GM11168 (cell line): ENCODE results near the gene SNAP47.

Experiments used
- in situ Hi-C: fragments of 300-500 bp; cut with MboI; formaldehyde crosslinking; loops from one replicate; pipeline ENCODE4 v1.12.0; 2022; ENCODE audit warnings: low sequenced_read_pairs; ENCODE audit not compliant: unreplicated experiment

The SNAP47 gene

DNA sequence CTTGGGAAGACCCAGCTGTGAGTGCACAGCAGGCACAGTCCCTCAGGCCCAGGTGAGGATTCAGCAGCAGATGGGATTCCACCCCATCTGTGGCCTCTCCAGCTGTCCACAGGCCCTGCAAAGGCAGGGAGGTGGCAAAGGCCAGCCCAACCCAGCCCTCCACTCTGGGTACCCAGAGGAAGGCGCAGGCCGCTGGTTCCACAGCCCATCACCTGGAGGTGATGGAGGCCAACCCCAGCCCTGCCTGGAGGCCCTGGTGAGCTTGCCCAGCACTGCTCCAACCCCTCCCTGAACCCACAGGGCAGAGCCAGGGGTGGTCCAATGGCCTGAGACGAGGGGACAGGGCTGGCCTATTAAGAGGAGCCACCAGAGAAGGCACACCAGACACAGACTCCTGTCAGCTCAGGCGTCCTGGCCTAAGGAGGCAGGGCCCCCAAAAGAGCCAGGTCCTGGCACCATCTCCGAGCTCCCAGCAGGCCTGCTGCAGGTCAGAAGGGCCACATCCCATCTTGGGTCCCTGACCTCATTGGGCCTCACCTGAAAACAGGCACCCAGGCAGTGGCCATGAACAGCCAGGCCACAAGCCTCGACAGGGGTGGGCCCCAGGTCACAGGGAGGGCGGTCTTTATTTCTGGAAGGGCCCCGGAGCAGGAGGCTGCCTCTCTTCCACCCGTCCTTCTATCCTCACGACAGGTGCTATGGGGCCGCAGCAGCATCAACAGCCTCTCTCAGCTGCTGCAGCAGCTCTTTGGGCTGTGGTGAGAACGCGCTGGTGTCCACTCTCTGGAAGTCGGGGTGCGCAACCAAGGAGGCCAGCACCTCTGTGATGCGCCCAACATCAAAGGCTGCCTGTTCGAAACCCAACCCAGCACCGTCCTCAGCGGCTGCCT is 3.3 kb upstream of the SNAP47 start:
- in situ Hi-C loops: no loop called here

DNA sequence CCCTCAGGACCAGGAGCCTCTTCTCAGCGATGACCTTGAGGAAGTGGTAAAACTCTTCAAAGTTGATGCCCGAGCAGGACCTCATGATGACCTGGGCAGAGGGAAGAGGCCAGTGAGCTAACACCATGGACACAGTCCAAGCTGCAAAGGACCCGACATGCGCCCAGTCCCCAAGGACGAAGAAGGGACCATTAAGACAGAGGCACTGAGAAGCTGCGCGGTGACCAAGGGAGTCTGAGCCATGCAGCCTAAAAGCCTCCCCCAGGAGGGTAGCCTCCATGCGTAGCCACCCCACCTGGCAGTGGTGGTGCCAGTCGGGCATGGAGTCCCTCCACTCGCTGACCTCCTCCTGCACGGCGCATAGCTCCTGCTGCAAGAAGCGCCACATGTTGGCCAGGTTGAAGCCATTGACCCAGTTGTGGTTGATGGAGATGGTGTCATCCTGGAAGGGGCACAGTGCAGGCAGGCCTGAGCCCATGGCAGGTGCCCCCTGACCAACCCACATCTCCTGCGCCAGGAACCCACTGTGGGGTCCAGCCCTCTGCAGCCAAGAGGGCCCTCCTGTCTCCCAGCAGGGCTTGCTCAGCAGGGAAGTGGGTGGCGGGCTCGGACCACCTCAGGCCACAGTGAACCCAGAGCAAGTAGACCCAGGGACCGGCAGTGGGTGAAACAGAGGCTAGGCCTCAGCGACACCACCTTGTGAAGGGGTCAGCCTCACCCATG is 2.5 kb upstream of the SNAP47 start:
- in situ Hi-C loops: no loop called here

DNA sequence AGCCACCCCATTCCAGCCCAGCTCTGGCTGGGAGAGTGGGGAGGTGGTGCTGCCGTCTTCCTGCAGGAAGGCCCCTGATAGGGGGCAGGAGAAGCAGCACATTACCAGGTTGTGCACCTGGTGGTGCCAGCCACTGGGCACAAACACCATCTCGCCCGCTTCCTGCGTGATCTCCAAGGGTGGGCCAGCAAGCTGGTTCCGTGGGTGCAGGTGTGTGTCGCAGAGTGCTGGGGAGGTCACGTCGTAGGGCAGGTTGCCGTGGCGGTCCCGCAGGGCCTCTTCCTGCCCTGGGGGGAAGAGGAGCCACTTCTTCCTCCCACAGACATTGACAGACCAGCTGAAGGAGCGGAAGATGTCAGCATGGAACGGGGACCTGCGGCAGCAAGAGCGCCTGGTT is 1.9 kb upstream of the SNAP47 start:
- in situ Hi-C loops: no loop called here

DNA sequence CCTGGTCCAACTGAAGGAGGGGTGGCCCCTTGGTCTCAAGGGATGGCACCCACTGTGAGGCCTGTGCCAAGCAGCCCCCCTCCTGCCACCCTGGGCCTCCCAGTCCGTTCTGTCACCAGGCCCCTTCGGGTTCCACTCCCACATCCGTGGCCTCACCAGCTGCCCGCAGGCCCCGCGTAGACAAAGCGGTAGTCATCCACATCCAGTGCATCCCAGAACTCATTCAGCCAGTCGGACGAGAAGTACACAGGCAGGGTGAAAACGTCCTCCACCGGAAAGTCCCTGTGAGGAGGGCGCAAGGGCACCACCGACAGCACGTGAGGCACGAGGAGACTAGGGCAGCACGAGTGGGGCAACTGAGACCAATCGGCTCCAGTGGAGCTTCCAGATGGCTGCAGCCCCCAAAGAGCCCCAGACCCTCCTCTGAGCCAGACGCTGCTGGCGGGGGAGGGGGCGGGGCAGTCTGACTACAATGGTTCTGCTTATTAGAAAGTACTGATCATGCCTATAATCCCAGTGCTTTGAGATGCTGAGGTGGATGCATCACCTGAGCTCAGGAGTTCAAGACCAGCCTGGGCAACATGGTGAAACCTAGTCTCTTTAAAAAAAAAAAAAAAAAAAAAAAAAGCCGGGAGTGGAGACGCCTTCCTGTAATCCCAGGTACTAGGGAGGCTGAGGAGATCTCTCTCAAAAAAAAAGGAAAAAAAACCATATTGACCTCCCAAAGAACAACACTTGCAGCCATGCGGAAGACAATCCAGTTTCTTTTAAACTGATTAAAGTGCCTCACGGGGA is 1.3 kb upstream of the SNAP47 start:
- in situ Hi-C loops: no loop called here

DNA sequence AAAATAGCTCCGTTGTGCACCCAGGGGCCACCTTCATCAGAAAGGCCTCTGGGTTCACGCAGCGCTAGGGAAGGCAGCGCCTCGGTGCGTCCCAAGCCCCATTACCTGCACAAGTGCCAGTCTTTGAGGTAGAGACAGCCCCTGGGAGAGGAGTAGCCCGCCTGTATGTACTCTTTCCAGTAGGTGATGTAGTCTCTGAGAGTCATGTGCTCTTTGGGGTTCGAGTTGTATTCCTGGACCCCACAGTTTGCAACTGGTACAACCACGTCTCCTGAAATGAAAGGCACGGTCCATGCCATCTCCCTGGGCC is 734 bp upstream of the SNAP47 start:
- in situ Hi-C loops: no loop called here

DNA sequence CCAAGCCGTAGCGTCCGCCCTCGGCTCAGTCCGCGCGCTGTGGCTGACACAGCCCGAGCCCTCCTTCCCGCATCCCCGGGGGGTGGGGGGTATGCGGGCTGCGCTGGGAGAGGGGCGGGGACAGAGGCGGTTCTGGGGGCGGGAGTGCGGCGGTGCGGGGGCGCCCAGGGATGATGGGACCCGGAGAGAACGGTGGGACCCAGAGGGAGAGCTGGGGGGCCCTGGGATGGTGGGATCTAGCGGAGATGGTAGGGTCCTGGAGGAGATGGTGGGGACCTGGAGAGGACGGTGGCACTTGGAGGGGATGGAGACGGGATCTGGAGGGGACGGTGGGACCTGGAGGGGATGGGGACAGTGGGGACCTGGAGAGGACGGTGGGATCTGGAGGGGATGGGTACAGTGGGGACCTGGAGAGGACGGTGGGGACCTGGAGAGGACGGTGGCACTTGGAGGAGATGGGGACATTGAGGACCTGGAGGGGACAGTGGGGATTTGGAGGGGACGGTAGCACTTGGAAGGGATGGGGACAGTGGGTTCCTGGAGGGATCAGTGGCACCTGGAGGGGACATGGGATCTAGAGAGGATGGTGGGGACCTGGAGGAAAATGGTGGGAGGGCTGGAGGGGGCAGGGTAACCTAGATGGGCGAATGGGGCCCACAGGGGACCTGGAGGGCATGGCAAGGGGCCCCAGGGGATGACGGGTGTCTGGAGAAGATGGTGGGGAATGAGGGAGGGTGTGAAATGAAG is 477 bp downstream of the SNAP47 start:
- in situ Hi-C loops: no loop called here

DNA sequence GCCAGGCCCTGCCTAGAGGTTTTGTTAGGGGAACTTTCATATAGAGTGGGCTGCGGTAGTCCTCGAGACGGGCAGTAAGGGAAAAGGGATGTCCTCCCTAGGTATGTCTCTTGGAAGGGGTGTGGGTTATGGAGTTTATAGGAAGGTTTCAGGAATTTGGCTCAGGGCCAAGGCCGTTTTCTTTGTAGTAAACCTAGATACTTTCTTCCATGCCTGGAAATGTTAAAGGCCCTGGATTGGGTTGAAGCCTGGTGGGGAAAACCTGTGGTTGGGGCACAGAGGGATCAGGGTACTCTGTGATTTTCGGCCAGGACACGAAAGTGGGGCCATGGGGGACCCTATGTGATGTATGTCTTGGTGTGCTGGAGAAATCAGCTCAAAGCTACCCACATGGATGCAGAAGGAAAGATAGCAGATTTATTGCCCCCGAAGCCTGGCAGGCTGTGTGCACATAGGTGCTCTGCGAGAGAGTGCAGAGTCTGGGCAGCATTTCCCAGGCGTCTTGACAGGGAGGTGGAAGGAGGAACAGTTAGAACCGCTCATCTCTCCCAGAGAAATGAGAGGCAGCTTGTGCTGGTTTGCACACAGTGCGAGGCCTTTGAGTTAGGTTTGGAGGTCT is 1.7 kb downstream of the SNAP47 start:
- in situ Hi-C loops: no loop called here

DNA sequence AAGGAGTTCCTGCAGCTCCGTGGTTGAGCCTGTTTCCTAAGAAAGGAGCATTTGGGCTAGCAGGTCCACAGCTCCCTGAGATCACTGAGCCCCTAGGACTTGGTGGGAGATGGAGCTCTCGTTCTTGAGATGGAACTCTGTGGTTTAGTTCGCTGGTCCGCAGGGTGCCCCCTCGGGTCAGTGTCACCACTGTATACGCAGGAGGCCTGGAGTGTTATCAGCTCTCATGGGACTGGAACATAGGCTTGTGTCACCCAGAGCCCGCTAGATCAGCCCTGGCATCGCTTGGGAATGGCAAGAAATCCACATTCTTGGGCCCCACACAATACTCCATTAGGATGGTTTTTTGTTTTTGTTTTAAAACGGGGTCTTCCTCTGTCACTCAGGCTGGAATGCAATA is 3.6 kb downstream of the SNAP47 start:
- in situ Hi-C loops: no loop called here

DNA sequence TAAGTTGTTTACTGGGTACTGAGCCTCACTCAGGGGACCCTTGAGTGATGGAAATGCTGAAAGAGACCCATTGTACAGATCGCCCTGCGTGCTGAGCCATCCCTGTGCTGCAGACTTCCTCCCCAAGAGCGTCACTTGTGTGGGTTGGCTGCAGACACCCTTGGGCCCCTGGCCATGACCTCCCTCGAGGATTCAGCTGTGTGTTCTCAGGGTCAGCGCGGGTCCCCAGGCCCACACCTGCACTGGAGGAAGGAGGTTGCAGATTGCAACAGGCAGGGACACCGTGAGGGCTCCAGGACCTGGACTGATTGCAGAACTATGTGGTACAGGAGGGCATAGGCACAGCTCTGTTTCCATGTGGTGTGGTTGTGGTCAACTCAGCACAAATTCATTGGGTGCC is 4.4 kb downstream of the SNAP47 start:
- in situ Hi-C loops: no loop called here

DNA sequence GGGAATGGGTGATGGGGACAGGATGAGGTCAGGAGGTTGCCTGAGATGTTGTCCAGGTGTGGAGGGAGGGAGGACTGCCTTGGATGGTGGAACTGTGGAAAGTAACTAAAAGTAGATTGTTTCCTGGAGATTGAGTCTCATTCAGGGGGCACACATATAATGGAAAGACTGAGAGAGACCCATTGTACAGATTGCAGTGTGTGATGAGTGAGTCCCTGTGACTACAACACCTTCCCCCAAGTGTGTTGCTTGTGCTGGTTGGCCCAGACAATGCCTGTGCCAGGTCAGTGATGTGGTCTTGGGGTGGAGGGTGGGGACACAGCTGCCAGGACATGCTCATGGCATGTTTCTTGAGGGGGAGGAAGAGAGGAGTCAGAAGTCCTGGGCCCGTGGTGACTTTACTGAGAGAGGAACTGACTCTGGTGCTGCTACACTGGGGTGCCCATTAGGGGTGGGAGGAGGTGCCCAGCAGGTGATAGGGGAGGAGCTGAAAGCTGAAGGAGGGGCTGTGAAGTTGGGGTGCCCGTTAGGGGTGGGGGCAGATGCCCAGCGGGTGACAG is 5.2 kb downstream of the SNAP47 start:
- in situ Hi-C loops: no loop called here

DNA sequence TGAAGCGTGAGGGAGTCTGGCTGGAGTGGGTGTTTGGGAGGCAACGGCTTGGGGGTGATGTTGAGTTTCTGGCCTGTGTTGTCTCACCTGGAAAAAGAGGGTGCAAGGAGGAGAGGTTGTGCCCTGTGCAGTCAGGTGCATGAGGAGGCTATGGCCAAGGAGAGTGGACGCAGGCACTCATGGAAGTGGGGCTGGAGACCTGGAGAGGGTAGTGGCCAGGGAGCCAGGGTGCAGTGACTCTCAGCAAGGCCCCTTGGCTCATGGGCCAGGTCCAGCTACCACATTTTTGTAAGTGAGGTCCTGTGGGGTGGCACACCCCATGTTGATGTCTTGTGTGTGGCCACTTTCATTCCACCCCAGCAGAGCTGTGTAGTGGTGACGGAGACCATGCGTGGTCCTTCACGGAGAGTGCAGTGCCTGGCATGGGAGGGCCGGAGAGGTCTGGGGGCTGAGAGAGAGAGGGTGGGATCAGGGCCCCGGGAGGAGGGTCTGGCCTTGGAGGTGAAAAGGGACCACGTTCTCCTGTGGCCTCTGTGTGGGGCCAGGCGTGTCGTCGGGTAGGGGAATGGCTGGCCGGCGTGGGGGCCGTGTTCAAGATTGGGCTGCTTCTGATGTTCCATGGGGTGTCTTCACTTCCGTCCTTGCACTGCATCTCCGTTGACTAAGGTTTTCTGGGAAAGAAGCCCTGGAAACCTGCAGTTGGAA is 6.1 kb downstream of the SNAP47 start:
- in situ Hi-C loops: no loop called here

DNA sequence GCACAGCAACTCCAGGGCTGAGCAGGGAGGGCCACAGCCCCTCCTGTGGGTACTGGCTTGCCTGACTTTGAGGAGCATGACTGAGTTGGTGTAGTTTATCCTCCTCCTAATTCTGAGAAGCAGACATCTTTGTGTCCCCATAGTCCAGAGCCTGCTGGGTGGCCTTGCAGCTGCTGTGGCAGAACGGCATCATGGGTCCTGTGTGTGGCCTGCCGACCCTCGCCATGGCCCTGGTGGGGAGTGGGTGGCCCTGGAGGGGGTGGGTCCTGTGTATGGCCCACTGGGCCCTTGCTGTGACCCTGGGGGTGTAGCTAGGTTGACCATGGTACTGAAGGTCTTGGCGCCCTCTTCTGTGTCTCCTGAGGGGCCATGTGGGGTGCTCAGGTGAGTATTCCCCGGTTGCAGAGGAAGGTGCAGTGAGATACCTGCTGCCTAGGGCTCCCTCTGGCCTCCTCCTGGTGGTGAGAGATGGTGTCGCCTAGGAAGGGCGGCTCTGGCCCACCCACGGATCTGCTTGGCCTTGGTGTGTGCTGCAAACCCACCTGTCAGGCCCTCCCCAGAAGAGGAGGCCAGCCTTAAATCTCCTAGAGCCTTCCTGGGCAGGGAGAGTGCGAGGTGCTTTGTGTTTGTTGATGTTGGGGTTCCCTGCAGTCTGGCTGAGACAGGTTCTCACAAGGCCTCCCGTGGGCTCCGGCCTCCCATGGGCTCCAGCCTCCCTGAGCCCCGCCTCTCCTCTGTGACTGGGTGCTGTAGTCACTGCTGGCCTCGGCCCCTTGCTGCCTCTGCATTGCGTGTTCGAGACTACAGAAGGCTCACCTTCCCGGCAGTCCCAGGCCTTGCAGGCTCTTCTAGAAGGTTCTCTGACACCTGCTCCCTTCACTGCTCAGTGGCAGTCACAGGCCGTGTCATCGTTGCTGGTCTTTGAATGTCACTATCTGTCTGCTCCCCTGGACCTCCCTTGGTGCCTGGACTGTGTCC is 7.8 kb downstream of the SNAP47 start:
- in situ Hi-C loops: no loop called here

DNA sequence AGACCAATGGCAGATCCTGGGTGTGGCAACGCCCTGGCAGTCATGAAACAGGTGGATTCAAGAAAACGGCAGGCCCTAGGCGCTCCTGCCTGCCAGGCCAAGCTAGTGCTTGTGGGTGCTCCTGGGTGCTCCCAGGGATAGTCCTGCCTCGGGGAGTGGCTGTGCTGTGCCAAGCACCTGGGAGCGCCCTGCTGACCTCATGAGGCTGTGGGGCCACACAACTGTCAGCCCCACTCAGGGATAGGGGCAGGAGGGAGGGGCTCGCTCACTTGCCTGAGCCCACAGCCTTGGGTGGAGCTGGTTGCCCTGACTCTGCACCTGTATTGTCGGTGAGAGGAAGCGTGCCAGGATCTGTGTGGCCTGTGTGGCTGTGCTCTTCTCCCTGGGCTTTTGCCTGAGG is 9.4 kb downstream of the SNAP47 start:
- in situ Hi-C loops: no loop called here

DNA sequence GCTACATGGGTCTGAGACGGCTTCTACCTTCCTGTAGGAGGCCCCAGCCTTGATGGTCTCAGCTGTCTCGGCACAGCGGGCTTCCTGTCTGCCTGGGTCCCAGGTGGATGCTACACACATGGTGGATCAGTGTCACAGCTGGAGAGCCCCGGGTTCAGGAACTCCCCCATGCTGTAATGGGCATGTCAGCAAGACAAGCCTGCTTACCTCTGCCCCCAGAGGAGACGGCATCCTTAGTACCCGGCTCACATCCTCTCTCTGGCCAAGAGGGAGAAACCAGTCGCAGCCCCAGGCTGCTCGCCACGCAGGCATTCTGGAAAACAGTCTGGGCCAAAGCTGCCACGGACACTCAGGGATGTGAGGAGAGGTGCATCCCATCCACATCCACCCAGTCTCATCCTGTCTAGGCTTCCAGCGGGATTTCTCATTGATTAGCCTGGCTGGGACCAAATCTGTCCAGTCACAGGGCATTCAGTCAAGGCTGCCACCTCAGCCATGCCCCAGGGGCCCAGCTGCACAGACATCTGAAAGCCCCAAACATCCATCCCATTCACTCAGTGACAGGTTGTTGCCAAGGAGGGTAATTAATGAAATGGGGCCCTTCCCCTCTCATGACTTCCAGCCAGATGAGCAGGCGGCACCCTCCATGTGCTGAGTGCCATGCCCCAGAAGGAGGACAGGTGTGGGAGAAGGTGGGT is 10.5 kb downstream of the SNAP47 start:
- in situ Hi-C loops: no loop called here

DNA sequence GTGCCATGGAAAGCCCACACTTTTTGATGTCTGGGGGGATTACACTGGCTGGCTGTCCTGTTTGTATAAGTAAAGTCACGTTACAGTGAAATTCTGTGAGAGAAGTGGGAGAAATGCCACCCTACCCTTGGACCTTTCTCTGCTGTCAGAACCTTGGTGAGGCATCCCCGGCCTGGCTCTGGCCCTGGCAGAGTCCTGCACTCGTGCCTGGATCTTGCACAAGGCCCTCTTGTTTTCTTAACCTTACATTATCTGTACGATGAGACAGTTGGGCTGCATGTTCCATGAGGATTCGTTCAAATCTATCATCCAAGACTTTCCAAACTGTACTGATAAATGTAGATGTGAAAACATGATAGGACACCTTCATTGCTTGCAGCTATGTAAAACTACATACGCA is 11.4 kb downstream of the SNAP47 start:
- in situ Hi-C loops: no loop called here

DNA sequence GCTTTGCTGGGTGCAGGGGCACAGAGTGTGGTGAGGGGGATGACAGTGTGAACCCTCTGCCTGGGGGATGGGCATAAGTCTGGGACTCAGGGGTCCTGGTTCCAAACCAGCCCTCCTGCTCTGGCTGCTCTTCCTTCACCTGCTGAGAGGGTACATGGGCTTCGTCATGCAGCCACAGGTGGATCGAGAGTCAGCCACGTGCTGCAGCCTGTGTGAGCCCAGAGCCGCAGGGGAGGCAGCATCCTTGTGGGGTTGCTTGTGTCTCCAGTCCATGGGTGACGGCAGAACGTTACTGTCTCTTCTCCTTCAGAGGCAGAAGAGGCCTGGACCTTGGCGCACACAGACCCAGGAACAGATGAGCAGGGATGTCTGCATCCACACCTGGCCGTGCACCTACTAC is 12.1 kb downstream of the SNAP47 start:
- in situ Hi-C loops: no loop called here

DNA sequence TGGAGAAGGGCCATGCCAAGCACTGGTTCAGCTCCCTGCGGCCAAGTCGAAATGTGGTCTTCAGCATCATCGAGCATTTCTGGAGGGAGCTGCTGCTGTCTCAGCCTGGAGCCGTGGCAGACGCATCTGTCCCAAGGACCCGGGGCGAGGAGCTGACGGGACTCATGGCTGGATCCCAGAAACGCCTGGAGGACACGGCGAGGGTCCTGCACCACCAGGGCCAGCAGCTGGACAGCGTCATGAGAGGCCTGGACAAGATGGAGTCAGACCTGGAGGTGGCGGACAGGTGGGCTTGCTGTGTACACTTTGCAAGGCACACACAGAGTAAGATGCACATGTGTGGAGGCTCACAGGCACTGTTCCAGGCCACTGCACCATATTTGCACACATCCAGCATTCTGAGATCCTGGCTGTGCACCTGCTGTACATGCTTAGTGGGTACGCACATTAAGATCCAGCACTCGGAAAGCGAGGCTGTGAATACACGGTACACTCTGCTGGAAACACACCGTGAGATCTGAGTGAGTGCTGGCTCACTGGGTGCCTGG is 12.8 kb downstream of the SNAP47 start:
- in situ Hi-C loops: no loop called here
